ENCODE measurements around the gene DBT.

DNA sequence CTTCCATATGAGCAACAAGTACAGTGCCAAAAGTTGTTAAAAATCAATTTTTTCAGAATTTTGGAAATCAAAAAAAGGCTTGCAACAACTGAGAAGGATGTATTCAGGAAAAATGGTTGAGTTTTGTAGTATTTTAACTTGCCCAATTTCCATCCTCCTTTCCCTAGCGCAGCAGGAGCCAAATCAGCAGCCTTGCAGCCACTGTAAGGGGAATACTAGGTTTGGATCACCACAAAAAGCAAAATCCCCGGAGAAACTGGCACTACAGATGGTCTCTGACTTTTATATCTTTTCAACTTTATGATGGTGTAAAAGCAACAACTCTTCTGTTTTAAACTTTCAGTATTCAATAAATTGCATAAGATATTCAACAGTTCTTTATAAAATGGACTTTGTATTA lies 17.9 kb downstream of the DBT start:
- TF ChIP-seq TAF1 (IDR thresholded peaks at IDR 0.05; ENCODE audit: low read depth, low read length), result no peak
- no peak for TF ChIP-seq POLR2A (IDR thresholded peaks at IDR 0.05; ENCODE audit: low read depth, low read length)
- TF ChIP-seq POLR2AphosphoS5 (IDR thresholded peaks at IDR 0.05; ENCODE audit: low read depth, low read length), result no peak
- TF ChIP-seq SPI1 (IDR thresholded peaks at IDR 0.05; ENCODE audit: low read depth, low read length), result no peak
- no peak for TF ChIP-seq POU2F2 (IDR thresholded peaks at IDR 0.05; ENCODE audit: low read depth, low read length)
- no peak for TF ChIP-seq PAX5 (IDR thresholded peaks at IDR 0.05; ENCODE audit: insufficient read depth, low read length, severe bottlenecking)
